Gastroesophageal sphincter (tissue), 4 donors: ENCODE results near the gene LGALS1. TPM values are rescaled to one million over a fixed set of nuclear protein-coding genes. Genes with fewer than 3 reads are reported as not detected.

Experiments
- ATAC-seq: fragments of 150-250 bp; one replicate; pipeline ENCODE4 v1.9.1; 2016; ENCODE audit warnings: mild to moderate bottlenecking, moderate library complexity
- H3K27ac ChIP-seq, 4 donors: fragments of 200-600 bp; sonication (generic) in 3 of 4; 1 replicate in 3 of 4; 2 replicates in 1 of 4; pipeline ENCODE4 v1.5.1; 2016 to 2019
- H3K27me3 ChIP-seq: fragments of 200-600 bp; sonication (generic); one replicate; pipeline ENCODE4 v1.5.1; 2019
- H3K36me3 ChIP-seq, 2 donors: fragments of 200-600 bp; sonication (generic); one replicate each; pipeline ENCODE4 v1.5.1; 2019; ENCODE audit warnings: control low read depth in 1 of 2
- H3K4me1 ChIP-seq, 3 donors: fragments of 200-600 bp; sonication (generic); 1 replicate in 2 of 3; 2 replicates in 1 of 3; pipeline ENCODE4 v1.5.1; 2016 to 2019; ENCODE audit warnings: control low read depth in 2 of 3
- H3K4me3 ChIP-seq, 2 donors: fragments of 200-600 bp; sonication (generic); one replicate each; pipeline ENCODE4 v1.5.1; 2019; ENCODE audit warnings: mild to moderate bottlenecking in 1 of 2, moderate library complexity in 1 of 2
- H3K9me3 ChIP-seq, 3 donors: fragments of 200-600 bp; sonication (generic); one replicate each; pipeline ENCODE4 v1.5.1; 2017 to 2019; ENCODE audit warnings: control low read depth in 2 of 3
- CTCF ChIP-seq, 4 experiments: fragments of 200-600 bp in 2 of 4; fragments of 450-650 bp in 2 of 4; sonication (generic) in 1 of 4; IDR thresholded peaks; one replicate each; pipeline ENCODE4 v1.5.1; 2017 to 2019; ENCODE audit warnings: antibody characterized with exemption in 4 of 4, mild to moderate bottlenecking in 2 of 4, moderate library complexity in 2 of 4
- EP300 ChIP-seq: sonication (generic); formaldehyde crosslinking; IDR thresholded peaks from one replicate; pipeline ENCODE4 v1.6.1; 2017; ENCODE audit warnings: antibody characterized with exemption, mild to moderate bottlenecking
- POLR2A ChIP-seq, 2 donors: fragments of 450-650 bp; IDR thresholded peaks; one replicate each; pipeline ENCODE4 v1.6.1; 2017; ENCODE audit warnings: antibody characterized with exemption in 2 of 2, mild to moderate bottlenecking in 2 of 2, moderate library complexity in 1 of 2
- POLR2AphosphoS5 ChIP-seq: sonication (generic); formaldehyde crosslinking; IDR thresholded peaks from one replicate; pipeline ENCODE4 v1.6.1; 2017; ENCODE audit warnings: antibody characterized with exemption
- WGBS, 2 donors: methylation state at CpG; one replicate each; pipeline ENCODE4 v1.1.5; 2018; ENCODE audit warnings: low coverage in 1 of 2; 5-methylcytosine and 5-hydroxymethylcytosine counted together
- total RNA-seq, 4 donors: library from RNA; depleted of rRNA; stranded (reverse); fragments of >200 nt; gene quantifications; one replicate each; pipeline ENCODE4 v1.1.0, GENCODE V29; 2016

LGALS1 gene
- total RNA-seq, 4 donors from 2014 or later = 747 to 1,092 (median 1,059) TPM

GRCh38 chr22:37696657-37697537 lies 21.5 kb downstream of the LGALS1 start, which contains the start of gene TRIOBP:
Gene TRIOBP (plus strand): TSS chr22:37697048. CDS start chr22:37701366, 4,318 bp downstream.
- Histone ChIP-seq H3K4me1 (peaks cover 0 to 21% (median 10%) of the 10 kb centered on the region in 3 donors), H3K27me3 (no peaks in the 10 kb centered on the region), H3K36me3 (peaks cover 0 to 28% of the 10 kb centered on the region in 2 donors), H3K9me3 (no peaks in the 10 kb centered on the region), H3K27ac (peak within 1 kb of the TSS in 3 of 4 donors; percentile 13 to 43 (median 24)), H3K4me3 (peak within 1 kb of the TSS in 1 of 2 donors; percentile 36)
- no peak for TF ChIP-seq POLR2A (IDR thresholded peaks at IDR 0.05)
- TF ChIP-seq POLR2AphosphoS5 = peak; percentile 10
- TF ChIP-seq CTCF (IDR thresholded peaks at IDR 0.05) = peak in 3 of 4 experiments; percentile 37 to 53 (median 51)
- peak; percentile 97 for ATAC-seq
- 0 to 17% methylated on average over 1 to 3 of the region's 39 CpGs for WGBS, 2 donors

- TF ChIP-seq POLR2AphosphoS5 = no peak
- no peak for TF ChIP-seq CTCF (IDR thresholded peaks at IDR 0.05)
- TF ChIP-seq EP300 = no peak
- no peak for TF ChIP-seq POLR2A (IDR thresholded peaks at IDR 0.05)
Measured at GRCh38 chr22:37697538-37697835, 22.1 kb downstream of the LGALS1 start.

GRCh38 chr22:37701141-37701786 lies 25.8 kb downstream of the LGALS1 start:
- TF ChIP-seq CTCF (IDR thresholded peaks at IDR 0.05) = no peak
- TF ChIP-seq EP300 = no peak
- no peak for TF ChIP-seq POLR2AphosphoS5
- TF ChIP-seq POLR2A (IDR thresholded peaks at IDR 0.05) = no peak
- ATAC-seq = no peak
- Histone ChIP-seq H3K4me1 (peaks cover 0 to 12% (median 7%) of the 10 kb centered on the region in 3 donors), H3K27me3 (no peaks in the 10 kb centered on the region), H3K36me3 (no peaks in the 10 kb centered on the region), H3K9me3 (no peaks in the 10 kb centered on the region), H3K4me3 (no peak overlapping the region), H3K27ac (no peak overlapping the region)
- WGBS, 2 donors = 60 to 85% methylated on average over 6 to 7 of the region's 8 CpGs

More at GRCh38 chr22:37697538-37697835, 22.1 kb downstream of the LGALS1 start:
- peak overlapping the region in 3 of 4 donors; percentile 13 to 43 (median 24) for H3K27ac ChIP-seq
- no peak overlapping the region for H3K4me3 ChIP-seq
- WGBS, 2 donors = no CpG with 5 or more reads among the region's 3 CpGs
- H3K27me3 ChIP-seq = no peaks in the 10 kb centered on the region
- H3K4me1 ChIP-seq = peaks cover 0 to 21% (median 10%) of the 10 kb centered on the region in 3 donors
- peaks cover 0 to 22% of the 10 kb centered on the region in 2 donors for H3K36me3 ChIP-seq
- no peak for ATAC-seq
- no peaks in the 10 kb centered on the region for H3K9me3 ChIP-seq

- 69 to 74% methylated on average over 5 to 7 of the region's 7 CpGs for WGBS, 2 donors
- H3K27me3 ChIP-seq = no peaks in the 10 kb centered on the region
- H3K9me3 ChIP-seq = no peaks in the 10 kb centered on the region
- peaks cover 0 to 3% (median 0%) of the 10 kb centered on the region in 3 donors for H3K4me1 ChIP-seq
- TF ChIP-seq POLR2AphosphoS5 (no peak), POLR2A (IDR thresholded peaks at IDR 0.05) (no peak), CTCF (IDR thresholded peaks at IDR 0.05) (no peak), EP300 (no peak)
- H3K27ac ChIP-seq = no peak overlapping the region
- no peak overlapping the region for H3K4me3 ChIP-seq
- H3K36me3 ChIP-seq = no peaks in the 10 kb centered on the region
- no peak for ATAC-seq
Measured at GRCh38 chr22:37703906-37704305, 28.5 kb downstream of the LGALS1 start.
